Liver (tissue), 9 donors: Measurements from ENCODE around the gene BMPER. TPM values are rescaled to one million over a fixed set of nuclear protein-coding genes. Genes with fewer than 3 reads are reported as not detected.

Experiments
- DNase-seq: peaks from one replicate; pipeline ENCODE4 v3.0.0-alpha.2; 2017; ENCODE audit warnings: low spot score
- H3K27ac ChIP-seq, 2 donors: one replicate each; pipeline ENCODE4 v1.7.0; 2013; ENCODE audit warnings: inconsistent platforms in 2 of 2, low read length in 2 of 2, control low read depth in 1 of 2, low read depth in 1 of 2, mild to moderate bottlenecking in 1 of 2
- H3K27me3 ChIP-seq, 4 donors: one replicate each; pipeline versions ENCODE4 v1.6.1 to v1.7.0; 2013; ENCODE audit warnings: low read length in 3 of 4, inconsistent platforms in 1 of 4, mild to moderate bottlenecking in 1 of 4, moderate library complexity in 1 of 4; ENCODE audit not compliant: control insufficient read depth in 4 of 4, insufficient read depth in 4 of 4
- H3K36me3 ChIP-seq, 4 donors: one replicate each; pipeline versions ENCODE4 v1.6.1 to v1.7.0; 2013; ENCODE audit warnings: low read length in 3 of 4, mild to moderate bottlenecking in 3 of 4, low read depth in 1 of 4, moderate library complexity in 1 of 4; ENCODE audit not compliant: control insufficient read depth in 4 of 4, insufficient read depth in 3 of 4
- H3K4me1 ChIP-seq, 4 donors: one replicate each; pipeline versions ENCODE4 v1.6.1 to v1.7.0; 2013; ENCODE audit warnings: low read length in 3 of 4, mild to moderate bottlenecking in 3 of 4, moderate library complexity in 1 of 4; ENCODE audit not compliant: control insufficient read depth in 4 of 4, insufficient read depth in 4 of 4
- H3K4me3 ChIP-seq, 3 donors: one replicate each; pipeline versions ENCODE4 v1.6.1 to v1.7.0; 2013; ENCODE audit warnings: low read length in 3 of 3, control low read depth in 1 of 3, low read depth in 1 of 3, mild to moderate bottlenecking in 1 of 3
- H3K9ac ChIP-seq, 2 donors: one replicate each; pipeline ENCODE4 v1.7.0; 2013; ENCODE audit warnings: low read length in 2 of 2, mild to moderate bottlenecking in 2 of 2, moderate library complexity in 2 of 2, control low read depth in 1 of 2, low read depth in 1 of 2
- H3K9me3 ChIP-seq, 4 donors: one replicate each; pipeline versions ENCODE4 v1.6.1 to v1.7.0; 2013; ENCODE audit warnings: low read length in 3 of 4; ENCODE audit not compliant: control insufficient read depth in 4 of 4
- CTCF ChIP-seq: fragments of 150-350 bp; IDR thresholded peaks from 2 replicates; pipeline ENCODE4 v1.5.1; 2017; ENCODE audit warnings: improper control_type of control experiment, low read depth, low read length; ENCODE audit not compliant: missing input control
- EGR1 ChIP-seq, 2 donors: IDR thresholded peaks; 2 replicates each; pipeline ENCODE4 v1.6.1; 2016 to 2018; ENCODE audit warnings: antibody characterized with exemption in 2 of 2, low read depth in 2 of 2
- FOXA1 ChIP-seq: IDR thresholded peaks from 2 replicates; pipeline ENCODE4 v1.6.1; 2016; ENCODE audit warnings: antibody characterized with exemption
- FOXA2 ChIP-seq: IDR thresholded peaks from 2 replicates; pipeline ENCODE4 v1.6.1; 2016; ENCODE audit warnings: antibody characterized with exemption
- GABPA ChIP-seq, 2 donors: IDR thresholded peaks in 1 of 2; conservative IDR thresholded peaks in 1 of 2; 2 replicates each; pipeline ENCODE4 v1.6.1; 2016; ENCODE audit warnings: antibody characterized with exemption in 2 of 2, mild to moderate bottlenecking in 1 of 2, moderate library complexity in 1 of 2
- HNF4A ChIP-seq, 2 donors: conservative IDR thresholded peaks; 2 replicates each; pipeline ENCODE4 v1.6.1; 2016; ENCODE audit warnings: antibody characterized with exemption in 2 of 2, mild to moderate bottlenecking in 2 of 2
- HNF4G ChIP-seq: IDR thresholded peaks from 2 replicates; pipeline ENCODE4 v1.6.1; 2016; ENCODE audit warnings: antibody characterized with exemption
- JUND ChIP-seq, 2 donors: IDR thresholded peaks; 2 replicates each; pipeline ENCODE4 v1.6.1; 2016; ENCODE audit warnings: antibody characterized with exemption in 2 of 2
- NR2F2 ChIP-seq: IDR thresholded peaks from 2 replicates; pipeline ENCODE4 v1.6.1; 2016; ENCODE audit warnings: antibody characterized with exemption
- RAD21 ChIP-seq, 2 donors: IDR thresholded peaks; 2 replicates each; pipeline ENCODE4 v1.6.1; 2016; ENCODE audit warnings: antibody characterized with exemption in 2 of 2, mild to moderate bottlenecking in 2 of 2
- REST ChIP-seq: IDR thresholded peaks from 2 replicates; pipeline ENCODE4 v1.6.1; 2016; ENCODE audit warnings: antibody characterized with exemption, mild to moderate bottlenecking
- RXRA ChIP-seq, 2 donors: IDR thresholded peaks; 2 replicates each; pipeline ENCODE4 v1.6.1; 2017 to 2018; ENCODE audit warnings: antibody characterized with exemption in 2 of 2, mild to moderate bottlenecking in 1 of 2
- SP1 ChIP-seq: IDR thresholded peaks from 2 replicates; pipeline ENCODE4 v1.6.1; 2018; ENCODE audit warnings: antibody characterized with exemption, mild to moderate bottlenecking
- TAF1 ChIP-seq: conservative IDR thresholded peaks from 2 replicates; pipeline ENCODE4 v1.6.1; 2016; ENCODE audit warnings: antibody characterized with exemption, mild to moderate bottlenecking
- YY1 ChIP-seq: IDR thresholded peaks from 2 replicates; pipeline ENCODE4 v1.6.1; 2016; ENCODE audit warnings: antibody characterized with exemption, mild to moderate bottlenecking
- ZBTB33 ChIP-seq: IDR thresholded peaks from 2 replicates; pipeline ENCODE4 v1.6.1; 2016; ENCODE audit warnings: antibody characterized with exemption
- WGBS: extraction: QIAGEN DNeasy Blood & Tissue Kit; methylation state at CpG from one replicate; pipeline ENCODE4 v1.1.7; 2013; 5-methylcytosine and 5-hydroxymethylcytosine counted together
- polyA plus RNA-seq, 2 donors: library from polyadenylated mRNA; stranded (reverse) in 1 of 2; unstranded in 1 of 2; fragments of 200-250 nt in 1 of 2; fragments of >200 nt in 1 of 2; fragmentation: Nextera tagmentation in 1 of 2; extraction: Ambion mirVana in 1 of 2; gene quantifications; one replicate each; pipeline versions ENCODE4 v1.2.1 to v1.2.3, GENCODE V29; 2013 to 2015
- total RNA-seq, 2 donors: library from RNA; depleted of rRNA; stranded (reverse); fragments of >200 nt; gene quantifications; one replicate each; pipeline ENCODE4 v1.2.3, GENCODE V29; 2014
- TF ChIP-seq, protein P1 (sequence below): IDR thresholded peaks from 2 replicates; pipeline ENCODE4 v1.6.1; 2016; ENCODE audit warnings: antibody characterized with exemption
- TF ChIP-seq, protein P2 (sequence below): IDR thresholded peaks from 2 replicates; pipeline ENCODE4 v1.6.1; 2016; ENCODE audit warnings: antibody characterized with exemption
- donor health status: healthy.
- donor health status: healthy.
- donor health status: healthy.
- donor health status: healthy.
- donor health status: healthy.

The BMPER gene
- total and polyA plus RNA-seq, 4 donors: 4.0 to 8.5 (median 6.2) TPM

GRCh38 chr7:33952824-33953223 lies 47.5 kb downstream of the BMPER start:
- no peak for DNase-seq
- Histone ChIP-seq H3K27ac (no peak overlapping the region), H3K4me3 (no peak overlapping the region), H3K4me1 (no peaks in the 10 kb centered on the region), H3K27me3 (peaks cover 0 to 2% (median 0%) of the 10 kb centered on the region in 4 donors), H3K36me3 (no peaks in the 10 kb centered on the region), H3K9me3 (peaks cover 0 to 4% (median 0%) of the 10 kb centered on the region in 4 donors), H3K9ac (no peak overlapping the region)
- no peak for TF ChIP-seq TAF1
- no peak for TF ChIP-seq EGR1 (IDR thresholded peaks at IDR 0.05; ENCODE audit: low read depth in 2 of 2)
- no peak for TF ChIP-seq FOXA1
- TF ChIP-seq, protein P1, sequence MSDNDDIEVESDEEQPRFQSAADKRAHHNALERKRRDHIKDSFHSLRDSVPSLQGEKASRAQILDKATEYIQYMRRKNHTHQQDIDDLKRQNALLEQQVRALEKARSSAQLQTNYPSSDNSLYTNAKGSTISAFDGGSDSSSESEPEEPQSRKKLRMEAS: no peak
- TF ChIP-seq CTCF: no peak
- TF ChIP-seq HNF4G: no peak
- no peak for TF ChIP-seq JUND (IDR thresholded peaks at IDR 0.05)
- no peak for TF ChIP-seq NR2F2
- TF ChIP-seq RAD21 (IDR thresholded peaks at IDR 0.05): no peak
- TF ChIP-seq YY1: no peak
- TF ChIP-seq, protein P2, sequence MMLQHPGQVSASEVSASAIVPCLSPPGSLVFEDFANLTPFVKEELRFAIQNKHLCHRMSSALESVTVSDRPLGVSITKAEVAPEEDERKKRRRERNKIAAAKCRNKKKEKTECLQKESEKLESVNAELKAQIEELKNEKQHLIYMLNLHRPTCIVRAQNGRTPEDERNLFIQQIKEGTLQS: no peak
- TF ChIP-seq FOXA2: no peak
- no peak for TF ChIP-seq RXRA (IDR thresholded peaks at IDR 0.05)
- WGBS: 86% methylated on average over 3 of the region's 3 CpGs

DNA sequence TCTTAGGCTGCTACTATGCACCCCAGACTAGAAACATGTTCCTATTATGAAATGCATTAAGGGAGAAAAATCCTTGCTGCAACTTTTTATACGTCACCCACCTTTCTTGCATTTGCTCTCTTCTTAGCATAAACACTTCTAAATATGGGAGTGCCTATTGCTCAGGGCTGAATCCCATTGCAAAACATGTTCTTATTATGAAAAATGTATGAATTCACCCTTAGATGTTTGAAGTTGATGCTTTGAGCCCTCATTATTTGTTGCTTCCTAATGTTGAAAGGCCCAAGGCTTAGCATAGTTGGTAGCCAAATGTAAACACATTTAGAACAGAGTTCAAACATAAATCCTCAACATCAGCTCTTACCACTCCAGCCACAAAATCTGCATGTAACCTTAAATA lies 52.8 kb downstream of the BMPER start:
- no peak for DNase-seq
- Histone ChIP-seq H3K27ac (no peak overlapping the region), H3K4me3 (no peak overlapping the region), H3K36me3 (no peaks in the 10 kb centered on the region), H3K9me3 (no peaks in the 10 kb centered on the region), H3K27me3 (no peaks in the 10 kb centered on the region), H3K4me1 (no peaks in the 10 kb centered on the region), H3K9ac (no peak overlapping the region)
- 99% methylated on average over 1 of the region's 1 CpG for WGBS
- TF ChIP-seq YY1: no peak
- no peak for TF ChIP-seq HNF4A (conservative IDR thresholded peaks at IDR 0.05)
- no peak for TF ChIP-seq JUND (IDR thresholded peaks at IDR 0.05)
- TF ChIP-seq, protein P2: no peak
- no peak for TF ChIP-seq FOXA1
- no peak for TF ChIP-seq EGR1 (IDR thresholded peaks at IDR 0.05; ENCODE audit: low read depth in 2 of 2)
- TF ChIP-seq SP1: no peak
- TF ChIP-seq TAF1: no peak
- no peak for TF ChIP-seq RAD21 (IDR thresholded peaks at IDR 0.05)
- TF ChIP-seq REST: no peak
- no peak for TF ChIP-seq HNF4G
- TF ChIP-seq ZBTB33: no peak
- no peak for TF ChIP-seq RXRA (IDR thresholded peaks at IDR 0.05)
- no peak for TF ChIP-seq CTCF
- no peak for TF ChIP-seq NR2F2
- TF ChIP-seq GABPA (IDR thresholded peaks at IDR 0.05 in 1 of 2, conservative IDR thresholded peaks at IDR 0.05 in 1 of 2): no peak
- no peak for TF ChIP-seq FOXA2
- TF ChIP-seq, protein P1: no peak
